Neural progenitor cell (in vitro differentiated cells): ENCODE measurements around the gene GPC4. TPM values are rescaled to one million over a fixed set of nuclear protein-coding genes. Genes with fewer than 3 reads are reported as not detected.

Source experiments
- DNase-seq: peaks from one replicate; pipeline ENCODE4 v3.0.0-alpha.2; 2016; ENCODE audit warnings: low spot score
- H2AFZ ChIP-seq: fragments of 200-600 bp; sonication (generic); replicated peaks from 2 replicates; pipeline ENCODE4 v1.6.1; 2016; ENCODE audit warnings: antibody characterized with exemption
- H3F3A ChIP-seq: fragments of 200-600 bp; sonication (generic); 2 replicates; pipeline ENCODE4 v1.6.1; 2016; ENCODE audit warnings: antibody characterized with exemption, low read depth
- H3K27ac ChIP-seq: fragments of 200-600 bp; sonication (generic); 2 replicates; pipeline ENCODE4 v1.5.1; 2016; ENCODE audit warnings: mild to moderate bottlenecking
- H3K27me3 ChIP-seq: fragments of 200-600 bp; sonication (generic); 2 replicates; pipeline ENCODE4 v1.6.1; 2016; ENCODE audit warnings: mild to moderate bottlenecking, moderate library complexity
- H3K36me3 ChIP-seq: fragments of 200-600 bp; sonication (generic); 2 replicates; pipeline ENCODE4 v1.5.1; 2016
- H3K4me1 ChIP-seq: fragments of 200-600 bp; sonication (generic); 2 replicates; pipeline ENCODE4 v1.6.1; 2016; ENCODE audit warnings: mixed run types
- H3K4me2 ChIP-seq: fragments of 200-600 bp; sonication (generic); 2 replicates; pipeline ENCODE4 v1.6.1; 2016
- H3K4me3 ChIP-seq: fragments of 200-600 bp; sonication (generic); 2 replicates; pipeline ENCODE4 v1.5.1; 2016
- H3K79me2 ChIP-seq: fragments of 200-600 bp; sonication (generic); 2 replicates; pipeline ENCODE4 v1.6.1; 2016; ENCODE audit warnings: low read depth
- H3K9ac ChIP-seq: fragments of 200-600 bp; sonication (generic); 2 replicates; pipeline ENCODE4 v1.6.1; 2016
- H3K9me3 ChIP-seq: fragments of 200-600 bp; sonication (generic); 2 replicates; pipeline ENCODE4 v1.5.1; 2016; ENCODE audit warnings: low read depth
- H4K20me1 ChIP-seq: fragments of 200-600 bp; sonication (generic); 2 replicates; pipeline ENCODE4 v1.6.1; 2016; ENCODE audit warnings: low read depth
- H3K27ac Mint-ChIP-seq: 3 replicates; pipeline ENCODE4 v1.8.0; 2021; ENCODE audit warnings: mixed read lengths
- H3K27me3 Mint-ChIP-seq: 2 replicates; pipeline ENCODE4 v1.8.0; 2022; ENCODE audit warnings: low read depth, mild to moderate bottlenecking, inconsistent platforms, moderate library complexity, mixed read lengths; ENCODE audit not compliant: insufficient read depth
- H3K36me3 Mint-ChIP-seq: 3 replicates; pipeline ENCODE4 v1.8.0; 2021; ENCODE audit warnings: mixed read lengths
- H3K4me1 Mint-ChIP-seq: 3 replicates; pipeline ENCODE4 v1.8.0; 2021; ENCODE audit warnings: mixed read lengths
- H3K4me3 Mint-ChIP-seq: 3 replicates; pipeline ENCODE4 v1.8.0; 2021; ENCODE audit warnings: mild to moderate bottlenecking, moderate library complexity, mixed read lengths
- H3K9me3 Mint-ChIP-seq: 3 replicates; pipeline ENCODE4 v1.8.0; 2020; ENCODE audit warnings: mixed read lengths
- EZH2 ChIP-seq: fragments of 200-600 bp; sonication (generic); IDR thresholded peaks from 2 replicates; pipeline ENCODE4 v1.6.1; 2017; ENCODE audit warnings: antibody characterized with exemption, mild to moderate bottlenecking, moderate library complexity
- EZH2phosphoT487 ChIP-seq: fragments of 200-600 bp; sonication (generic); IDR thresholded peaks from 2 replicates; pipeline ENCODE4 v1.6.1; 2017; ENCODE audit warnings: antibody characterized with exemption
- total RNA-seq: library from RNA; depleted of rRNA; stranded (reverse); fragments of >200 nt; gene quantifications from 2 replicates; pipeline ENCODE4 v1.2.3, GENCODE V29; 2015; ENCODE audit warnings: low replicate concordance
- TF ChIP-seq, protein P1 (sequence below): fragments of 200-600 bp; sonication (generic); IDR thresholded peaks from 2 replicates; pipeline ENCODE4 v1.5.1; 2017; ENCODE audit warnings: antibody characterized with exemption, mild to moderate bottlenecking

The GPC4 gene
- total RNA-seq, 1 donor from 2014 or later = 23.6 TPM

DNA sequence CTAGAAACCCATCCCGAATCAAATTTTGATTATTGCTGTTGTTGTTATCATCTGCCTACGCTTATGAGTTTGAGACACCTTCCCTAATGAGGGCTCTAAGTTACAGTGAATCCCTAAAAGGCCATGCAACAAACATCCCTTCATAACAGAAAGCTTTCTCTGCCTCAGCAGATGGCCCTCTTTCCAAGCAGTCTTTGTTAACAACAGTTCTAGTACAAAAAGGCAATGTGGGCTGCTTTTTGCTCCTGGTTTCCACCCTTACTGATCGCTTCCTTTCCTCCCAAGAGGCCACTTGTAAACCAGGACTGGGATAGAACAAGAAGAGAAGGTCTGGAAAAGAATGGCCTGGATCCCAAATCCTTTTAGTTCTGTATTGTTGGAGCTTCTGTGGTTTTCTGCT lies 24.2 kb downstream of the GPC4 start:
- no peak for TF ChIP-seq EZH2phosphoT487
- TF ChIP-seq, protein P1, sequence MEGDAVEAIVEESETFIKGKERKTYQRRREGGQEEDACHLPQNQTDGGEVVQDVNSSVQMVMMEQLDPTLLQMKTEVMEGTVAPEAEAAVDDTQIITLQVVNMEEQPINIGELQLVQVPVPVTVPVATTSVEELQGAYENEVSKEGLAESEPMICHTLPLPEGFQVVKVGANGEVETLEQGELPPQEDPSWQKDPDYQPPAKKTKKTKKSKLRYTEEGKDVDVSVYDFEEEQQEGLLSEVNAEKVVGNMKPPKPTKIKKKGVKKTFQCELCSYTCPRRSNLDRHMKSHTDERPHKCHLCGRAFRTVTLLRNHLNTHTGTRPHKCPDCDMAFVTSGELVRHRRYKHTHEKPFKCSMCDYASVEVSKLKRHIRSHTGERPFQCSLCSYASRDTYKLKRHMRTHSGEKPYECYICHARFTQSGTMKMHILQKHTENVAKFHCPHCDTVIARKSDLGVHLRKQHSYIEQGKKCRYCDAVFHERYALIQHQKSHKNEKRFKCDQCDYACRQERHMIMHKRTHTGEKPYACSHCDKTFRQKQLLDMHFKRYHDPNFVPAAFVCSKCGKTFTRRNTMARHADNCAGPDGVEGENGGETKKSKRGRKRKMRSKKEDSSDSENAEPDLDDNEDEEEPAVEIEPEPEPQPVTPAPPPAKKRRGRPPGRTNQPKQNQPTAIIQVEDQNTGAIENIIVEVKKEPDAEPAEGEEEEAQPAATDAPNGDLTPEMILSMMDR = no peak
- TF ChIP-seq EZH2 = no peak
- H3K4me2 ChIP-seq = peak overlapping the region; percentile 6
- no peaks in the 10 kb centered on the region for H3K9me3 Mint-ChIP-seq
- peak overlapping the region; percentile 91 for H3K27ac Mint-ChIP-seq
- H3K27ac ChIP-seq = no peak overlapping the region
- H4K20me1 ChIP-seq = peaks cover 36% of the 10 kb centered on the region
- no peaks in the 10 kb centered on the region for H3K9me3 ChIP-seq
- H3K4me1 ChIP-seq = peaks cover 32% of the 10 kb centered on the region
- H3K27me3 ChIP-seq = no peaks in the 10 kb centered on the region
- no peaks in the 10 kb centered on the region for H3K27me3 Mint-ChIP-seq
- no peak overlapping the region for H3K4me3 ChIP-seq
- no peaks in the 10 kb centered on the region for H3K36me3 ChIP-seq
- no peak overlapping the region for H3K9ac ChIP-seq
- H3K4me1 Mint-ChIP-seq = peaks cover 60% of the 10 kb centered on the region
- H3K79me2 ChIP-seq = peaks cover 90% of the 10 kb centered on the region
- H3K36me3 Mint-ChIP-seq = no peaks in the 10 kb centered on the region
- no peak for DNase-seq
- H3K4me3 Mint-ChIP-seq = peak overlapping the region; percentile 59
- no peaks in the 10 kb centered on the region for H3F3A ChIP-seq
- no peak overlapping the region for H2AFZ ChIP-seq

DNA sequence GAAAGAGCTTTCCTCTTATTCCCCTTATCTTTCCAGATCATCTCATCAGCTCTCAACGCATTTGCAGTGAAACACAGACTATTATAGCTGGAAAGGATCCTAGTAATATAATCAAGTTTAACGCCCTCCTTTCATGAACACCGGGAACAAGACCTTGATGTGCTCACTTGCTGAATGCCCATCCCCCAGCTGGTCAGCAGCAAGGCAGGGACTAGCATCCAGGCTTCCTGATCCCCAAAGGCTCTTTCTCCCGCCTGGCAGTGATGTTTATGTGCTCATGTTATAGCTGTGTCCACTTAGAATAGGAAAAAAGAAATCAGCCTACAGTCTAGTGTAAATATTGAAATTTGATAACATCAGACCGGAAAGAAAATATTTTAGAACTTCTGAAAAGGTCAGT lies 24.6 kb downstream of the GPC4 start:
- Histone ChIP-seq H3K4me1 (peaks cover 32% of the 10 kb centered on the region), H3K4me3 (no peak overlapping the region), H3K79me2 (peaks cover 87% of the 10 kb centered on the region), H3K27me3 (no peaks in the 10 kb centered on the region), H4K20me1 (peaks cover 36% of the 10 kb centered on the region), H3F3A (no peaks in the 10 kb centered on the region), H3K9me3 (no peaks in the 10 kb centered on the region), H3K4me2 (peak overlapping the region; percentile 6), H3K36me3 (no peaks in the 10 kb centered on the region), H2AFZ (no peak overlapping the region), H3K9ac (no peak overlapping the region), H3K27ac (no peak overlapping the region)
- TF ChIP-seq EZH2 (no peak), EZH2phosphoT487 (no peak)
- TF ChIP-seq, protein P1 = no peak
- DNase-seq = no peak
- Mint-ChIP-seq H3K27me3 (no peaks in the 10 kb centered on the region), H3K4me3 (peak overlapping the region; percentile 59), H3K36me3 (no peaks in the 10 kb centered on the region), H3K9me3 (no peaks in the 10 kb centered on the region), H3K4me1 (peaks cover 60% of the 10 kb centered on the region), H3K27ac (peak overlapping the region; percentile 91)

DNA sequence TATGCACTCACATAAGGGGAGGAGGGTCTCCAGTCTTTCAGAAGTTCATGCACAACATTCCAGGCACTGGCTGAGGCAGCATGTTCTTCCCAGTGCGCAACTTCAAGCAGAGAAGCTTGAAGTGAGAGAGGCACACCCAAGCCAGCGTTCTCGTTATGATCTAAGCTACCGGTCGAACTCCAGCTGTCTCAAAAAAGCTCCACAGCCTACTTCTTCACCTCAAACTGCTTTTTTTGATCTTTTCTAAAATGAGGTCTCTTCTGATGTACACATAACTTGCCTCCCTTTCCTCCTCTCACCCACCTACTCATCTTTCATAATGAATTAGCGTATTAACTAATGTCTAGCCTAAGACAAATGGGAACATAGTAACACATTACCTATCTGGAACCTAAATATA lies 25.3 kb downstream of the GPC4 start:
- Mint-ChIP-seq H3K4me1 (peaks cover 67% of the 10 kb centered on the region), H3K27ac (peak overlapping the region; percentile 35)
- TF ChIP-seq EZH2 (no peak), EZH2phosphoT487 (no peak)
- TF ChIP-seq, protein P1 = no peak

More for the DNA sequence above, 25.3 kb downstream of the GPC4 start:
- no peaks in the 10 kb centered on the region for H3K9me3 Mint-ChIP-seq
- Histone ChIP-seq H3K36me3 (no peaks in the 10 kb centered on the region), H3K4me1 (peaks cover 34% of the 10 kb centered on the region), H3K4me3 (no peak overlapping the region), H3K27me3 (no peaks in the 10 kb centered on the region), H3K4me2 (no peak overlapping the region), H3K79me2 (peaks cover 88% of the 10 kb centered on the region), H3K9ac (no peak overlapping the region), H4K20me1 (peaks cover 36% of the 10 kb centered on the region), H3K27ac (no peak overlapping the region), H3F3A (peaks cover 4% of the 10 kb centered on the region), H3K9me3 (no peaks in the 10 kb centered on the region), H2AFZ (no peak overlapping the region)
- H3K4me3 Mint-ChIP-seq = peak overlapping the region; percentile 29
- no peak for DNase-seq
- no peaks in the 10 kb centered on the region for H3K36me3 Mint-ChIP-seq
- no peaks in the 10 kb centered on the region for H3K27me3 Mint-ChIP-seq
